ENCODE data around the gene CDH15. TPM values are rescaled to one million over a fixed set of nuclear protein-coding genes. Genes with fewer than 3 reads are reported as not detected.

Gene CDH15
- total and polyA plus RNA-seq, 9 of the 15 experiments (the other 6 are each of a cell fraction or from before 2014, with no cell fraction given): 0.07 to 0.18 TPM; not detected in 7

DNA sequence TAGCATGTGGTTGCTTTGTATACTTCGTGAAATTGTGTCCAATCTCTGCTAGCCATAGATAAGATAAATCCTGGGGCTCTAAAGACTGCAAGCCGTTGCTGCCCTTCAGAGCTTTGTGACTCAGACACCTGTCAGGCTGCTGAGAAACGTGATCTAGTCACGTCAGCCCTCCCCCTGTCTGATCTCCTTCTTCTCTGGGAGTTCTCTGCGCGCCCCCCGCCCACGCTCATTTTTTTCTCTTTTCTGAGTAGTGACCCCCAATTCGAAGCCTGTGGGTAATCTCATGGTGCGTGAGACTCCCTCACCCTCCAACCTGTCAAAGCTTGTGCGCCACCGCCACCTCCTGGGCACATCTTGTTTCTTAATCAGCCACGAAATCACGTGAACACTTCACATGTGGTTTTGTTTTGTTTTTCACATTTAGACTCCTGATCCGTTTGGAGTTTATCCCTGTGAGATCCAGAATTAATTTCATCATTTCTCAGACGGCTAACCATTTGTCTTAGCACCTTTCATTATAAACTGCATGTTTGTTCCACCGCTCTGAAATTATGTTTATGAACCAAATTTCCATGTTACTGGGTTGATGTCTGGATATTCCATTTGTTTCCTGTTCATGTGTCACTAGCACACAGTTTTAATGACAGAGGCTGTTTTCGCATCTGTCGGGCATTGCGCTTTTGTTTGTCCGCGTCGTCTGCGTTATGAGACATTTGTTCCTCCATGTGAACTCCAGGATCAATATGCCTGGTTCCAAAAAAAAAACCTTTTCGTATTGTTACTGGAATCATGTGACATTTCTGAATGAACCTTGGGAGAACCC, 45.0 kb downstream of the CDH15 start (continued):
- TF ChIP-seq ZNF583 (CRISPR knock-in tag; IDR thresholded peaks at IDR 0.05): no peak
- 0 out of 2 replicates have a peak, but pooled peaks have one; percentile 25 for TF ChIP-seq BACH1 (tag; IDR thresholded peaks at IDR 0.05)
- TF ChIP-seq DIDO1 (tag; IDR thresholded peaks at IDR 0.05; ENCODE audit: low read depth): peak; percentile 62; the same call in 1 of the 2 replicates
- 0 out of 2 replicates have a peak, but pooled peaks have one; percentile 4 for TF ChIP-seq ZNF766 (CRISPR knock-in tag; conservative IDR thresholded peaks at IDR 0.05)
- TF ChIP-seq NCOR1 (IDR thresholded peaks at IDR 0.05): peak; percentile 61
- TF ChIP-seq BCOR (IDR thresholded peaks at IDR 0.05): peak; percentile 60
- TF ChIP-seq, protein P1, sequence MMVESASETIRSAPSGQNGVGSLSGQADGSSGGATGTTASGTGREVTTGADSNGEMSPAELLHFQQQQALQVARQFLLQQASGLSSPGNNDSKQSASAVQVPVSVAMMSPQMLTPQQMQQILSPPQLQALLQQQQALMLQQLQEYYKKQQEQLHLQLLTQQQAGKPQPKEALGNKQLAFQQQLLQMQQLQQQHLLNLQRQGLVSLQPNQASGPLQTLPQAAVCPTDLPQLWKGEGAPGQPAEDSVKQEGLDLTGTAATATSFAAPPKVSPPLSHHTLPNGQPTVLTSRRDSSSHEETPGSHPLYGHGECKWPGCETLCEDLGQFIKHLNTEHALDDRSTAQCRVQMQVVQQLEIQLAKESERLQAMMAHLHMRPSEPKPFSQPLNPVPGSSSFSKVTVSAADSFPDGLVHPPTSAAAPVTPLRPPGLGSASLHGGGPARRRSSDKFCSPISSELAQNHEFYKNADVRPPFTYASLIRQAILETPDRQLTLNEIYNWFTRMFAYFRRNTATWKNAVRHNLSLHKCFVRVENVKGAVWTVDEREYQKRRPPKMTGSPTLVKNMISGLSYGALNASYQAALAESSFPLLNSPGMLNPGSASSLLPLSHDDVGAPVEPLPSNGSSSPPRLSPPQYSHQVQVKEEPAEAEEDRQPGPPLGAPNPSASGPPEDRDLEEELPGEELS (CRISPR knock-in tag; IDR thresholded peaks at IDR 0.05; ENCODE audit: borderline replicate concordance): no peak
- TF ChIP-seq, protein P2, sequence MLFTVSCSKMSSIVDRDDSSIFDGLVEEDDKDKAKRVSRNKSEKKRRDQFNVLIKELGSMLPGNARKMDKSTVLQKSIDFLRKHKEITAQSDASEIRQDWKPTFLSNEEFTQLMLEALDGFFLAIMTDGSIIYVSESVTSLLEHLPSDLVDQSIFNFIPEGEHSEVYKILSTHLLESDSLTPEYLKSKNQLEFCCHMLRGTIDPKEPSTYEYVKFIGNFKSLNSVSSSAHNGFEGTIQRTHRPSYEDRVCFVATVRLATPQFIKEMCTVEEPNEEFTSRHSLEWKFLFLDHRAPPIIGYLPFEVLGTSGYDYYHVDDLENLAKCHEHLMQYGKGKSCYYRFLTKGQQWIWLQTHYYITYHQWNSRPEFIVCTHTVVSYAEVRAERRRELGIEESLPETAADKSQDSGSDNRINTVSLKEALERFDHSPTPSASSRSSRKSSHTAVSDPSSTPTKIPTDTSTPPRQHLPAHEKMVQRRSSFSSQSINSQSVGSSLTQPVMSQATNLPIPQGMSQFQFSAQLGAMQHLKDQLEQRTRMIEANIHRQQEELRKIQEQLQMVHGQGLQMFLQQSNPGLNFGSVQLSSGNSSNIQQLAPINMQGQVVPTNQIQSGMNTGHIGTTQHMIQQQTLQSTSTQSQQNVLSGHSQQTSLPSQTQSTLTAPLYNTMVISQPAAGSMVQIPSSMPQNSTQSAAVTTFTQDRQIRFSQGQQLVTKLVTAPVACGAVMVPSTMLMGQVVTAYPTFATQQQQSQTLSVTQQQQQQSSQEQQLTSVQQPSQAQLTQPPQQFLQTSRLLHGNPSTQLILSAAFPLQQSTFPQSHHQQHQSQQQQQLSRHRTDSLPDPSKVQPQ (CRISPR knock-in tag; IDR thresholded peaks at IDR 0.05; ENCODE audit: borderline replicate concordance): no peak
- peak; percentile 75; the same call in 1 of the 2 replicates for TF ChIP-seq SMAD4 (CRISPR knock-in tag; conservative IDR thresholded peaks at IDR 0.05)
- TF ChIP-seq, protein P3, sequence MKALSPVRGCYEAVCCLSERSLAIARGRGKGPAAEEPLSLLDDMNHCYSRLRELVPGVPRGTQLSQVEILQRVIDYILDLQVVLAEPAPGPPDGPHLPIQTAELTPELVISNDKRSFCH (CRISPR knock-in tag; IDR thresholded peaks at IDR 0.05): no peak
- TF ChIP-seq, protein P3 (tag; IDR thresholded peaks at IDR 0.05): no peak
- peak; percentile 54; the same call in 1 of the 2 replicates for TF ChIP-seq ZNF175 (CRISPR knock-in tag; IDR thresholded peaks at IDR 0.05; ENCODE audit: low read depth)
- TF ChIP-seq JUNB (CRISPR knock-in tag; conservative IDR thresholded peaks at IDR 0.05): no peak
- no peak for TF ChIP-seq PHTF2 (CRISPR knock-in tag; IDR thresholded peaks at IDR 0.05)
- peak; percentile 39; the same call in 1 of the 2 replicates for TF ChIP-seq ZNF354B (CRISPR knock-in tag; IDR thresholded peaks at IDR 0.05)
- TF ChIP-seq TOE1 (IDR thresholded peaks at IDR 0.05; ENCODE audit: borderline replicate concordance): peak; percentile 86; the same call in 1 of the 2 replicates
- no peak for TF ChIP-seq TOE1 (CRISPR knock-in tag; IDR thresholded peaks at IDR 0.05; ENCODE audit: borderline replicate concordance, low read depth)
- peak; percentile 44; the same call in 1 of the 2 replicates for TF ChIP-seq PML (IDR thresholded peaks at IDR 0.05; ENCODE audit: low read length)
- TF ChIP-seq, protein P4, sequence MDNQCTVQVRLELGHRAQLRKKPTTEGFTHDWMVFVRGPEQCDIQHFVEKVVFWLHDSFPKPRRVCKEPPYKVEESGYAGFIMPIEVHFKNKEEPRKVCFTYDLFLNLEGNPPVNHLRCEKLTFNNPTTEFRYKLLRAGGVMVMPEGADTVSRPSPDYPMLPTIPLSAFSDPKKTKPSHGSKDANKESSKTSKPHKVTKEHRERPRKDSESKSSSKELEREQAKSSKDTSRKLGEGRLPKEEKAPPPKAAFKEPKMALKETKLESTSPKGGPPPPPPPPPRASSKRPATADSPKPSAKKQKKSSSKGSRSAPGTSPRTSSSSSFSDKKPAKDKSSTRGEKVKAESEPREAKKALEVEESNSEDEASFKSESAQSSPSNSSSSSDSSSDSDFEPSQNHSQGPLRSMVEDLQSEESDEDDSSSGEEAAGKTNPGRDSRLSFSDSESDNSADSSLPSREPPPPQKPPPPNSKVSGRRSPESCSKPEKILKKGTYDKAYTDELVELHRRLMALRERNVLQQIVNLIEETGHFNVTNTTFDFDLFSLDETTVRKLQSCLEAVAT (IDR thresholded peaks at IDR 0.05): peak in 1 of 2 experiments; percentile 70; a peak in 1 of 4 replicates
- TF ChIP-seq, protein P5, sequence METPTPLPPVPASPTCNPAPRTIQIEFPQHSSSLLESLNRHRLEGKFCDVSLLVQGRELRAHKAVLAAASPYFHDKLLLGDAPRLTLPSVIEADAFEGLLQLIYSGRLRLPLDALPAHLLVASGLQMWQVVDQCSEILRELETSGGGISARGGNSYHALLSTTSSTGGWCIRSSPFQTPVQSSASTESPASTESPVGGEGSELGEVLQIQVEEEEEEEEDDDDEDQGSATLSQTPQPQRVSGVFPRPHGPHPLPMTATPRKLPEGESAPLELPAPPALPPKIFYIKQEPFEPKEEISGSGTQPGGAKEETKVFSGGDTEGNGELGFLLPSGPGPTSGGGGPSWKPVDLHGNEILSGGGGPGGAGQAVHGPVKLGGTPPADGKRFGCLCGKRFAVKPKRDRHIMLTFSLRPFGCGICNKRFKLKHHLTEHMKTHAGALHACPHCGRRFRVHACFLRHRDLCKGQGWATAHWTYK (CRISPR knock-in tag; IDR thresholded peaks at IDR 0.05): peak; percentile 66; the same call in 1 of the 2 replicates

Measured in K562 (cell line).